Right ventricle myocardium superior (tissue), 1 donor: Measurements from ENCODE around the gene RPH3AL. TPM values are rescaled to one million over a fixed set of nuclear protein-coding genes. Genes with fewer than 3 reads are reported as not detected.

Experiments
- ATAC-seq: fragments of 200-7000 bp; cut with Tn5 transposase; one replicate; pipeline ENCODE4 v1.9.1; 2020; ENCODE audit warnings: mild to moderate bottlenecking; ENCODE audit not compliant: poor library complexity
- DNase-seq: peaks from one replicate; pipeline ENCODE4 v3.0.0-alpha.2; 2020
- intact Hi-C: fragments of 100-400 bp; cut with DNase I; formaldehyde crosslinking; loops from one replicate; pipeline ENCODE4 v1.11.2; 2022
- total RNA-seq: library from RNA; stranded (reverse); fragmentation: NEBNext Ultra II Directional; extraction: Animal tissue kit (Norgen Biotek cat#: 25700); gene quantifications from one replicate; pipeline ENCODE4 v1.2.1, GENCODE V29; 2021
- donor health status: DM: no; HTN: yes; CAD: no; lungs with severe emphysema.

Gene RPH3AL
- total RNA-seq, 1 donor from 2014 or later = 4.6 TPM

GRCh38 chr17:164303-165235 is 188.0 kb downstream of the RPH3AL start:
- intact Hi-C loops = no loop called here

GRCh38 chr17:163514-164098 is 189.0 kb downstream of the RPH3AL start:
- intact Hi-C loops = no loop called here
- DNase-seq = no peak
- no peak for ATAC-seq

More at GRCh38 chr17:164303-165235, 188.0 kb downstream of the RPH3AL start:
- DNase-seq (no peak), ATAC-seq (peak; percentile 85)

GRCh38 chr17:162689-163088 is 189.9 kb downstream of the RPH3AL start:
- ATAC-seq (no peak), DNase-seq (no peak)
- intact Hi-C loops = no loop called here

Other genes with a start within 250 kb of the RPH3AL start
- gene SCGB1C2, start 215.2 kb downstream of the RPH3AL start, total RNA-seq = not detected
- 3.4 TPM for gene DOC2B, start 171.2 kb downstream of the RPH3AL start, total RNA-seq
- gene RFLNB, start 93.1 kb upstream of the RPH3AL start, total RNA-seq = 19.6 TPM